A172 (cell line): Measurements from ENCODE around the gene CHDH. TPM values are rescaled to one million over a fixed set of nuclear protein-coding genes. Genes with fewer than 3 reads are reported as not detected.

ENCODE experiments used
- DNase-seq: peaks from one replicate; pipeline ENCODE4 v3.0.0-alpha.2; 2015; ENCODE audit warnings: low spot score
- total RNA-seq: library from RNA; depleted of rRNA; stranded (reverse); fragments of >200 nt; shearing (Covaris generic); gene quantifications from 2 replicates; pipeline ENCODE4 v1.2.3, GENCODE V29; 2014

CHDH gene
- total RNA-seq, 1 experiment from 2014 or later: 0.67 TPM

DNA sequence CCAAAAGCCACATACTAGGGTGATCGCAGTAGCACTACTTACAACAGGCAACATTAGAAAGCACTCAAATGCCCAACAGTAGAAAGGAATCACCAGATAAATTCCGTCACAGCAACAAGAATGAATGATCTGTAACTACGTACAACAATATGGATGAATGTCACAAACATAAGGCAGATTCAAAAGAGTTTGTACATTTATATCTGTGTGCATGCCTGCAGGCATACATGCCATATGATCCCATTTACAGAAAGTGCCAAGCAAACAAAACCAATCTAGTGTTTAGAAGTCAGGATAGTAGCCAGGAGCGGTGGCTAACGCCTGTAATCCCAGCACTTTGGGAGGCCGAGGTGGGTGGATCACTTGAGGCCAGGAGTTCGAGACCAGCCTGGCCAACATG lies 3.7 kb upstream of the CHDH start:
- no peak for DNase-seq

DNA sequence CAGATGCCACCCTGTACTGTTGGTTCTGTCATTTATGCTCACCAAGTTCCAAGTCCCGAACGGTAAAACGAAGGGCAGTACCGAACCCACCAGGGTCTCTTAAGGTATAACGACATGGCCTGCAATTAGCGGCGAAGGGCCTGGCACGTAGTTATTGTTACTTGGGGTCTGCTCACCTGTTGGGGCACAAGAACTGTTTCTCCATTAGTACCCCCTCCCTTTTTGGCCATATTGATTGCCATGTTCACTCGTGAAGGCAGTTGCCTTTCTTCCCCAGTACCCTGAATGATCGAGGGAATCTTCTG lies 584 bp upstream of the CHDH start:
- DNase-seq: no peak

DNA sequence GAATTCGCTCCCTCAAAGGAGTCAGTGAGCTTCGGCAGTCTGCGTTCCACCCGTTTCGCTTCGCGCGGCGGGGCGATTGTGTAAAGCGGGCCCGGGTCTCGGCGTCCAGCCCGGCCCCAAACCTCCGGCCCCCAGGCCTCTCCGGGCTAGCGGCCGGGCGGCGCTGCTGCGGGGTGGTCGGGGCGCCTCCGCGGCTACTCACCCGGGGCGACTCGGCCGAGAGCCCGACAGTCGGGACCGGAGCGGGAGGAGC lies 412 bp downstream of the CHDH start:
- DNase-seq: no peak

DNA sequence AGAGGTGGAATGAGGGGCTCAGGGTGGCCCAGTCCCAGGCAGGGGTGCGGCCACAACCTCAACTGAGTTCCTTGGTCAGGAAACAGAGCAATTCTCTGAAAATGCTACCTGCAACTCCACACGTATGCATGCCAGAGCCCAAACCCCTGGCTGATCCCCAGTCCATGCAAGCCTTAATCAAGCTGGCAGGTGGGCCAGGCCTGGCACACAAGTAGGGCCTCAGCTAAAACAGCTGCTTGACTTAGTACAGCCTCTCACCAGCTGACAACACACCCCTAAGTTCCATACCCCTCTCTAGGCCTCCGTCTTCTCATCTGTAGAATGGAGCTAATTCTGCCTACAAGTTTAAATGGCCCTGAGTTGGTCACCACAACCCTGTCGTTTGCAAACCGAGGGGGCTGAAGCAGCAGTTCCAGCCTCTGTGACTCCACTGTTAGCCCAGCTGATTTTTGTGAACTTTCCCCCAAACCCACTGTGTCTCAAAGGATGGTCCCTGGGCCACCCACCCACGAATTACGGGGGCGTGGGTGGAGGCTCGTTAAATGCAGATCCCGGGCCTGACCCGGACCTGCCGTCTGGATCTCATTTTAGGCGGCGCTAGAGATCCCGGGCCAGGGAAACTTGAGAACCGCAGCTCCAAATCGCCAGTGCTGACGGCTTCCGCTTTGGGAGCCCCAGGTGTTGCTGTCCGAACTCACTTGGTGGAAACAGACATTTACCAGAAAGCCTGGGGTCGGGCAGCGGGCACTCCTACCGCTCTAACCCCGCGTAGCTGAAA lies 927 bp downstream of the CHDH start:
- peak; percentile 19 for DNase-seq

DNA sequence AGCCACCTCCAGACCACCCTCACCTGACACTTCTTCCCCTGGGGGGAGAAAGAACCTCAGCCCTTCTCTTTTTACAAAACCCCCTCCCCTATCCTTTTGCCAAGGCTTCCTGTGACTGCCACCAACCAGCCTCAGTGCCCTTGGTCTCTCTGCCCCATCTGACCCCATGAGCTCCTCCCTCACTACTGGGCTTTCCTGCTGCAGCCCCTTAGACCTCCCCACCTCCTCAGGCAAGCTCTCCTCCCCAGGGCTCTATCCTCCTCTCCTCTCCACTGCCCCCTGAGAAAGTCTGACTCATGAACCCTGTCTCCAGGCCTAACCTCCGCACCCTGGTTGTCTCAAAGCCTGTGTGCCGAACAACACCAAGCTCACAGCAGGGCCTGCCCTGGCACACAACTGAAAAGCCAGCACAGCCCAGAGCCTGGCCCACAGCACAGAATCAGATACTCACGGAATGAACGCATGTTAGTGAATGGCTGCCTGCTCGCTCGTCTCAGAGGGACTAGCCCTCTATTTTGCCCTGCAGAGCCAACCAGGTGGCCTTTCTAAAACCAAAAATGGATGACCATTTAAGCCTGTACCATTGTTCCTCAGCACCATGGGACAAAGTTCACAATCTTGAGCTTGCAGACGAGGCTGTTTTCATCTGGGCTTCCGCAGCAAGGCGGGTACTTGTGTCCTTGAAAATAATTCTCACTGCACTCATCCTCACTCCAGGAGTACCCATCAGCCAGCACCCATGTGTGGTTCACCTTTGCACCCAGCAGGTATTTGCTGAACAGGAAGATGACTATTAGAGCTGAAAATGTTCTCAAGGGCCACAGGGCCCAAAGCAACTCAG lies 1.7 kb downstream of the CHDH start:
- DNase-seq: no peak

DNA sequence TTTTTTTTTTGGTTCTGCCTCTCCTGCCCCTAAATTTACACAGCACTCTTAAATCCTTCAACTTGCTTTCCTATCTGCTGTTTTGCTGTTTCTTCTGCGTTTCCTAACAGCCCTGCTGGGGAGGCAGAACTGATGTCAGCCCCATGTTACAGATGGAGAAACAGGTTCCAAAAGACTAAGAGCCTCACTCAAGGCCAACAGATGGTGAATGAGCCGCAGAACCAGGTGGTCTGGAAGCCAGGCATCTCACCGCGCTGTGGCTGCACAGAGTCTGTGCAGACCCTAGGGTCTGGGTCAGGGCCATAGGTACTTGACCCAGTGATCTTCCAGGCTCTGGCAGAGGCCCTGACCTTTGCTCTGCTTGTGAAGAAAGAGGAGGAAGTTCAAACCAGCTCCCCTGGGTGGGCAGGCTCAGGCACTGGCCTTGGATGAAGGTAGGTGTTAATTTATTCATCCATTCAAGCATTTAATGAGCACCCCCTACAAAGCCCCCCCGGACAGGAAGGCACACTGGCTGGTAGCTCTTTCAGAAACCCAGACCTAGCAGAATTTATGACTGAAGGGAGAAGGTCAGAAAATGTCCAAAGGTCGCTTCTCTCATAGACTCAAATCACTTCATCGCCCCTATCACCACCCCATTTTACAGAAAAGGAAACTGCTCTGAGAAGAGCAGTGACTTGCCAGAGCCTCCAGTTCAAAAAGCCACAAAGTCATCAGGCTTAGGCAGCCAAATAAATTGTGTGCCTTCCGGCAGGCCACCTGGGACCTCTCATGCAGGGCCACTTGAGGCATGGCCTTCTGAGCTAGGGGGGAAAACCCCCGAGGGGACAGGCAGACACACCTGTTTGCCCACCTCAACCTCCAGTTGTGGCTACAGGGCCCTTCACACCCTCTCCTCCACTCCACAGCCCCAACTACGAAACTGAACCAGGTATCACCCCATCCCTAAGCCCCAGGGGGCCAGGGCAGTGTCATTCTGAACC lies 2.7 kb downstream of the CHDH start:
- DNase-seq: no peak

DNA sequence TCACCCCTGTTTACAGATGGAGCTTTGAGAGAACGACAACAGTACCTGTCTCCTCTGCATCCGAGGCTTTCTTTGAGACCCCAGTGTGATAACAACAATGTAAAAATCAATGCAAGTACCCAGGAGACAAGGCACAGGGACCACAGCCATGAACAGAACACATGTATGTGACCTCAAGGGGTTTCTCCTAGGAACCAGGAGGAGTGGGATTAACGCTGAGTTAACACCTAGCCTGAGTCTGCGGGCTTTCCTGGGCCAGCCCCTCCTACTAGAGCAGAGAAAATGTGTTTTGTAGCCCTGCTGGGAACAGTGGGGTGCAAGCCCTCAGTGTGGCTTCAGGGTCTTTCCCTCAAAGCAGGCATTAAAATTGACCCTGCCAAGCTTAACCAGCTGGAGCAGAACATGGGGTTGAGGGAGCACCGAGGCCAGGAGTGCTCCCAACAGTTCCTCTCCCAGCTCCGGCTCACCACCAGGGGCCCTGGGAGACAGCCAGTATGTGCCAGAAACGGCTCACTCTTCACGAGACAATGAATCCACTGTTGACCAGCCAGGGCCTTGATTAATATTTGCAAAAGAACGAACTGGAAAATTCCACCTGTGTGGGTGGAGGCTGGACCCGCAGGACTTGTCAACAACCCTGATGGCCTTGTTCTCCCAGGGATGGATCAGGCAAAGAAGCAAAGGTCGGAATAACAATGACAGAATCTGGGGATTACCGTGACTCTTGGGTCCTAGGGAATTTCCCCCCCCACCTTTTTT lies 3.6 kb downstream of the CHDH start:
- peak; percentile 4 for DNase-seq

DNA sequence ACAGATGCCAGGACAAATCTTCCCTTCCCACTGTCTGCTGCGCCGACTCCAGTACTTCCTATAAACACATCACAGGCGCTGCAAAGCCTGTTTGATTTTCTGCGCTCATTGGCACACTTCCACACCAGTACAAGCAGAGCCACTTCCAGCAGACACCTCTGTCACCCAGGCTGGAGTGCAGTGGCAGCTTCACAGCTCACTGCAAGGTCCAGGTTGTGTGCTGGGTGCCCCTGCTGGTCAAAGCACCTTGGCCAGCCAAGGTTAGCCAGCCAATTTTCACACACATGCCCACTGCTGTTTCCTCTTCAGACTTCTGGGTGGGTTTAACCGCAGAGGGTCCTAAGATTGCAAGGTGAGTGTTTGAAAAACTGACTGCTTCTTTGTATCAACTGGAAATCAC lies 4.9 kb downstream of the CHDH start:
- no peak for DNase-seq

DNA sequence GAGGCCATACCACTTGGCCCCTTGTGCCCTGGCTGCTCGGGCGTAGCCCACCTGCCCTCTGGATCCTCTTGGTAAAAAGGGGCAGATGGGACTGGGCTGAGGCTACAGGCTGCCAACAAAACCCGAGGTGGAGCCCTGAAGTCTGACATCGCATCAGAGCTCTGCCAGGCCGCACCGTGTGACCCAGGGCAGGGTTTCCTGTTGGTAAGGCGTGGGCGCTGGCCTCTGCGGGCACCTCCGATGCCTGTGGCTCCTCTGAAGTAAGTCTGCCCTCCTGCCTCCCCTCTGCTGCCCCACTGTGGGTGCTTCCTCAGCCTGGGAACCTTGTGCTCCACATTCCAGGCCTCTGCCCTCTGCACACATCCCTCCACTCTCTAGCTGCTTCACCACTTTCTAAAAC lies 8.9 kb downstream of the CHDH start:
- DNase-seq: peak; percentile 4

DNA sequence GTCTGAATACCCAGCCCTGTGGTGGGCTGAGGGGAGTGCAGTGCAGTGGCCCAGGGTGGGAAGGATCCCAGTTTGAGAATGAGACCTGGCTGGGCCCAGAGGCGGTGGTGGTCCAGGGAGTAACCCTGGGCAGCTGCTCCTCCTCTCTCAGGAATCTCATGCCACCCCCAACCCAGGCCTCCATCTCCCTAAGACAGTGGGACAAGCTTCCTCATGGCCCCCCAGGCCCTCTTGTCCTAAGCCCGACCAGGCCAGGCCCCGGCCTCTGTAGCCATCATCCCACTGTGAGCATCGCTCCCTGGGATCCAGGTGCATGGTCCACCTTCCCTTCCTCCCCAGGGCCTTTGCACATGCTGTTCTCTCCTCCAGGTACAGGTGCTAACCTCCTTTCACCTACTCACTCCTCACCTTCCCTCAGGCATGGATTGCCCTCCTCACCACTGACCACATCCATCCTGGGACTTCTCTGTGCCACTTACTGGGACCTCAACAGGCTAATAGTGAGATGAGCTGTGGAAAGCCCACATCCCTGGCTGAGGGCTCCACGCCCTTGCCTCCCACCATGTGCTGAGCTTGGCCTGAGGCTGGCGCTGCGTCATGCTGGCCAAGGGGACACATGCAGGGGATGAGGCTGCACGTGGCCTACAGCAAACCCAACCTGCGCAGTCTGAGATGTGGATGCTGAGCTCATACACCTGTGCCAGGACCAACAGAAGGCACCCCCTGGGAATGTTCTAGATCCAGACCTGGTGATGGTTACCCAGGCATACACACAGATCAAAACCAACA lies 9.9 kb downstream of the CHDH start:
- DNase-seq: no peak

DNA sequence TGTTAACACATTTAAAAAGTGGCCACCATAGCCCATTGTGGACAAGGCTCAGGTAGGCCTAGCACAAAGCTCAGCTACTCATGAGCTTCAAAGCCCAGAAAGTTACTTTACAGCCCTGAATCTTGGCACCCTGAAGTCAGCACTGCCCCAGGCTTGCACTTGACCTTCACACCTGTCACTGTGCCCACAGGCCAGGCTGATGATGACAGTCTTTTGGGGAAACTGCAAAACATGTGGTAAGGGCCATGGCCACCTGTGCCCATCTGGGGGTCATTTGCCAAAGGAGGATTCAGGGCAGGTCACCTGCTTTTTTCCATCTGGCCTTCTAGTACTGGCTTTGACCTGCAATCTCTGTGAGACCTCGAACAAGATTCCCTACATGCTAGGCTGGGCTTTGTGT lies 11.0 kb downstream of the CHDH start:
- no peak for DNase-seq

DNA sequence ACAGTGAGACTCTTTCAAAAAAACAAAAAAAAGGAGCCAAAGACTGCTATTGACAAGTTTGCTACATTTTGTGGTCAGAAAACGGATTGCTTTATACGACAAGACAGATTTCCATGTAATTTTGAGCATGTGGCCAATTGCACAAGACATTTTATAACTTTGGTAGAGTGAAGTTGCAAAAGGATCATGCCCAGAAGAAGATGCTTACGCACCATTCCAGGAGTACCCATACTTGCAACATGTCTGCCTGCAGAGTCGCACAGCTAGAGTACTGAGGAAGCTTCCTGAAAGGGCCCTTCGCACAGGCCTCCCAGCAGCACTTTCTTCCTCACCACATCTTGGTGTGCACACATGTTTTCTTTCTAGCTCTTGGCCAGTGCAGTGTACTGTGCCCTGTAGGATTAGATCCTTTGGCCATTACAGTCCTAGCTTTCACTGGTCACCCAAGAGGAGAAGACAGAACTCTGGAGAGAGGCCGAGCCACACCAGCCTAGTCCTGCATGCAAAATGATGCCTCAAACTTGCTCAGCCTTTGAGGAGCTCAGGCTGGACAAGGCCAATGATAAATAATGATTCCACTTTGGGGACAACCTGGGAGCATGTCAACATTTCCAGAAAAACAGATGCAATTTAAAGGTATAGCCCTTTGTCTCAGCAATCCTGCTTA lies 11.7 kb downstream of the CHDH start:
- DNase-seq: no peak

DNA sequence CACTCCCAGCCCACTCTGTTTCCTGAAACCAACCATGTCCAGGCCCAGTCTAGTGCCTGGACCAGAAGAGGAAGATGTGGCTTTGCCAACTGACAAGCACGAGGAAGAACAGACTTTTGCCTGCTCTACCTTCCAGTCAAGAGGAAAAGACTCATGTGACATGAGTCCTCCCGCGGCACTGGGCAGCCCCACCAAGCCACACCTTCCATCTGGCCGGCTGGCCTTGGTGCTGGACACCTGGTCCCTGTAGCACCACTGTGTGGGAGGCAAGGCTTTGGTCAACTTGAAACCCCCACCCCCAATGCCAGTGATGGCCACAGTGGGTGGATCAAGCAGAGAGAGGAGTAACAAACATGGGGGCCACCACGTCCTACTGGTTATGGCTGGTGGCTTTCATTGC lies 12.5 kb downstream of the CHDH start:
- no peak for DNase-seq

DNA sequence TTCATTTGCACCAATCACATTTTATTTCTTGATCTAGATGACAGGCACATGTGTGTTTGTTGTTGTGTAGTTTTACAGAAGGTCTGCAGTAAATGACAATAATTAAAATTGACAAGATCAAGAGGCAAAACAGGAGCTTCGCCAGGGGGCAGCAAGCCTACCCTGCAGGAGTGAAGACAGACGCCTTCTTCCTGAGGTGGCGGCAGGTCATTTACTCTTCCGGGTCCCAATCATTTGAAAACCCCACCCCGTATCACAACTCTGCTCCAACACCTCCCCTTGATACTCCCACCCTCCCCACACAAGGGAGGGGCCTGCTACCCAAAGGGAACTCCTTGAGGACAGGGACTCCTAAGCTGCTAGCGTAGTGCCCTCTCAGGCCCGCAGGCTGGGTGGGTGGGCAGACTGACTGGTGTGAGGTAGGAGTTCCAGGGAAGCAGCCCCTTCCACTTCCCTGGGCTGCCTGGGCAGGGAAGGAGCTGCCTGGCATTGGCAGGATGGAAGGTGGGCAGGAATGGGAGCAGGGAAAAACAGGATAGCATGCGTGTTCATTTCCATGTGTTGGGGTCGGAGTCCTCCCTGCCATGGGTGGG lies 13.1 kb downstream of the CHDH start:
- DNase-seq: no peak

DNA sequence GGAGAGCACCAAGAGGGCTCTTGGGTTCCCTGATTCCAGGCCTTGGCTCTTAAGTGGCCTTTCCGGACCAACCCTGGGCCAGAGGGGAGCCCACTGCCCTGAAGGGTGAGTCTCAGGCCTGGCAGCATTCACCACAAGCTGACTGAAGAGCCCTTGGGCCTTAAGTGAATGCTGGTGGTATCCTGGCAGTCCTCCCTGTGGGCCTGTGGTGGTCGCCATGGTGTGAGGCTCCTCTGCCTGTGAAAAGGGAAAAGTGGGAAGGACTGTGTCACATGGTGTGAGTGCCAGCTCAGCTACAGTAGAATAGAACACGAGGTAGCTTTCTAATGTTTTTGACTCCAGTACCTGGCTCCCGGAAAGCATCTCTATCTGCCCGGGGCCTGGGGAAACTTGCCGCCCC lies 15.3 kb downstream of the CHDH start:
- no peak for DNase-seq

DNA sequence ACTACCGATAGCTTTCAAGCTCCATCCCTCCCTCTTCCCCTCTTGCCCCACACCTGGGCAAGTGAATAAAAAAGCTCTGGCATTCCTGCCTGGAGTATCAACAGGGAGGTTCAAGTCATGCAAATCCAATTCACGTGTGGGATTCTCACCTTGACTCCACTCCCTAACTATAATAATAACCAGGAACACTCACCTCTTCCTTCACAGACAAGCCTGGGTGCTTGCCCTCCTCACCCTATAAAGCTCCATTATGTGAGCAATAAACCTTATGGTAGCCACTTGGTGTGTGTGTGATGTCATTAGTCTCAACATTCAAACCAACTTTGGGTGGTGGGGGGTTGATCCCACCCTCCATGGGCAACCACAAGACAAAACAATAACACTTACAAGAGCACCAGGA lies 16.6 kb downstream of the CHDH start:
- no peak for DNase-seq

DNA sequence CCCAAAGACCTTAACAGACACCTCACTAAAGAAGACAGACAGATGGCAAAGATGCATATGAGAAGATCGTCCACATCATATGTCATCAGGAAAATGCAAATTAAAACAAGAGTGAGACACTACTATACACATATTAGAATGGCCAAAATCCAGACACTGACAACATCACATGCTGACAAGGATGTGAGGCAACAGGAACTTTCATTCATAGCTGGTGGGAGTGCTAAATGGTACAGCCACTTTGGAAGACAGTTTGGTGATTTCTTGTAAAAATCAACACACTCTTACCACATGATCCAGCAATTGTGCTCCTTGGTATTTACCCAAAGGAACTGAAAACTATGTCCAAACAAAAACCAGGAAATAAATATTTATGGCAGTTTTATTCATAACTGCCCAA lies 17.6 kb downstream of the CHDH start:
- no peak for DNase-seq

DNA sequence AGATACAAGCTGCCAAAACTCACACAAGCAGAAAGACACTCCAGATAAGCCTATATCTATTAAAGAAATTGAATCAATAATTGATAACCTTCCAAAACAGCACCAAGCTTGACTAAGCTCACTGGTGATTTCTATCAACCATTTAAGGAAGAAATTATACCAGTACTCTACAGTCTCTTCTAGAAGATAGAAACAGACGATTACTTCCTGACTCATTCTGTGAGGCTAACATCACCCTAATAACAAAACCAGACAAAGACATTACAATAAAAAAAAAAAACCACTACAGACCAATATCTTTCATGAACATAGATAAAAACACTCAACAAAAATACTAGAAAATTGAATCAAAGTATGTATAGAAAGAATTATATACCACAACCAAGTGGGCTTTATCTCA lies 20.2 kb downstream of the CHDH start:
- DNase-seq: no peak

DNA sequence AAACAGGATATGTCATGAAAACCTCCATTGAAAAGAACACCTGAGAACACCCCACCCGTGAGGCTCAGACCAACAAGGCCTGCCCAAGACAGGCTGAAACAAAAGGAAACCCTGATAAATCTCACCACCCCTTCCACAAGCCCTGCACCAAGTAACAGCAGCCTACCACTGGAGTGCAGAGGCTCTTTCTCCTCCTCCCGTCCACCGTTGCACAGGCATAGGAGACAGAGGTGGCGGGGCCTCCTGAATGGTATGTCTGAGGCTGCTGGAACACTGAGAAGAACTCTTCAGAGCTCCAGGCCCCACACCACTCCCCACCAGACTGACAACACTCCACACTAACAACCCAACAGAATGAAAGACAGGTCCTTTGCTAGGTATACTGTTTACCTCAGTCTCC lies 21.4 kb downstream of the CHDH start:
- DNase-seq: no peak
